Measurements from ENCODE around the gene EPSTI1.
"Not testable (repeated sequence)": the region's sequence is repeated elsewhere in the genome, so short reads cannot be mapped to it uniquely, and the experiment has no call there.

Gene EPSTI1

GRCh38 chr13:42991898-42992763, at the start of gene EPSTI1:
TSS of gene EPSTI1 (minus strand) at chr13:42992241. CDS start at chr13:42992165, 76 bp downstream.
- DNase-seq: peak; percentile 51 to 72 (median 53)

- no peak for DNase-seq
Measured at GRCh38 chr13:43041369-43041921, 49.4 kb upstream of the EPSTI1 start.

GRCh38 chr13:43040581-43041368, 48.7 kb upstream of the EPSTI1 start:
- DNase-seq: not testable (repeated sequence)

- no peak for DNase-seq
Measured at GRCh38 chr13:43039966-43040365, 47.9 kb upstream of the EPSTI1 start.

- no peak for DNase-seq
Measured at GRCh38 chr13:43036351-43037250, 44.6 kb upstream of the EPSTI1 start.

- no peak for DNase-seq
Measured at GRCh38 chr13:43033038-43033437, 41.0 kb upstream of the EPSTI1 start.

- no peak for DNase-seq
Measured at GRCh38 chr13:43031881-43032280, 39.8 kb upstream of the EPSTI1 start.

GRCh38 chr13:43030548-43030947, 38.5 kb upstream of the EPSTI1 start:
- DNase-seq: no peak

GRCh38 chr13:43026262-43026661, 34.2 kb upstream of the EPSTI1 start:
- no peak for DNase-seq

GRCh38 chr13:43023289-43023963, 31.4 kb upstream of the EPSTI1 start, which contains the start of gene DNAJC15:
TSS of gene DNAJC15 (plus strand) at chr13:43023586. CDS start at chr13:43023627, 41 bp downstream.
- peak; percentile 18 to 68 (median 43) for DNase-seq

GRCh38 chr13:43022934-43023288, 30.9 kb upstream of the EPSTI1 start:
- DNase-seq: no peak

GRCh38 chr13:43021926-43022670, 30.1 kb upstream of the EPSTI1 start:
- no peak for DNase-seq

- DNase-seq: no peak
Measured at GRCh38 chr13:43020794-43021193, 28.8 kb upstream of the EPSTI1 start.

- no peak for DNase-seq
Measured at GRCh38 chr13:43019811-43020210, 27.8 kb upstream of the EPSTI1 start.

GRCh38 chr13:43016226-43016625, 24.2 kb upstream of the EPSTI1 start:
- DNase-seq: no peak

- no peak for DNase-seq
Measured at GRCh38 chr13:43014162-43014561, 22.1 kb upstream of the EPSTI1 start.

- no peak for DNase-seq
Measured at GRCh38 chr13:43009506-43009905, 17.5 kb upstream of the EPSTI1 start.

- DNase-seq: no peak
Measured at GRCh38 chr13:43008596-43008995, 16.6 kb upstream of the EPSTI1 start.

GRCh38 chr13:43006893-43007631, 15.0 kb upstream of the EPSTI1 start:
- DNase-seq: no peak

All from activated CD4-positive, CD25-positive, alpha-beta regulatory T cell (primary cell).